Hair follicular keratinocyte (primary cell): ENCODE results near the gene RBMS1. TPM values are rescaled to one million over a fixed set of nuclear protein-coding genes. Genes with fewer than 3 reads are reported as not detected.

Source experiments
- total RNA-seq: library from RNA; depleted of rRNA; stranded (reverse); fragments of >200 nt; gene quantifications from 2 replicates; pipeline ENCODE4 v1.2.3, GENCODE V29; 2015

Gene RBMS1
- total RNA-seq: 31.2 and 33.3 TPM in 2 replicates

GRCh38 chr2:160493227-160494028 lies at the start of gene RBMS1:
TSS of gene RBMS1 (minus strand) at chr2:160493807. CDS start at chr2:160493363, 444 bp downstream.

